H1 (cell line): ENCODE results near the gene ARHGAP22. TPM values are rescaled to one million over a fixed set of nuclear protein-coding genes. Genes with fewer than 3 reads are reported as not detected.

Experiments
- ATF3 ChIP-seq: IDR thresholded peaks from 2 replicates; pipeline ENCODE4 v1.6.1; 2011; ENCODE audit warnings: low read depth, mild to moderate bottlenecking, low read length; ENCODE audit not compliant: insufficient read depth
- GTF2F1 ChIP-seq: IDR thresholded peaks from 2 replicates; pipeline ENCODE4 v1.6.1; 2012; ENCODE audit warnings: low read depth, low read length, improper control_type of control experiment, borderline replicate concordance
- JUND ChIP-seq: IDR thresholded peaks from 2 replicates; pipeline ENCODE4 v1.6.1; 2011; ENCODE audit warnings: mild to moderate bottlenecking, improper control_type of control experiment, low read length
- RFX5 ChIP-seq: IDR thresholded peaks from 2 replicates; pipeline ENCODE4 v1.6.1; 2011; ENCODE audit warnings: low read depth, low read length, improper control_type of control experiment, borderline replicate concordance
- TEAD4 ChIP-seq: IDR thresholded peaks from 2 replicates; pipeline ENCODE4 v1.6.1; 2012; ENCODE audit warnings: low read depth, low read length, inconsistent platforms, mixed read lengths
- polyA plus RNA-seq, 7 experiments: library from polyadenylated mRNA; depleted of rRNA in 3 of 7; stranded (reverse) in 5 of 7; unstranded in 2 of 7; fragments of >200 nt in 5 of 7; fragments of 200-250 nt in 2 of 7; gene quantifications; 1 replicate in 5 of 7; 2 replicates in 1 of 7; 4 replicates in 1 of 7; pipeline versions ENCODE4 v1.2.1 to v1.2.3, GENCODE V29; 2011 to 2013; ENCODE audit warnings: missing spikeins in 2 of 7, mixed read lengths in 2 of 7
- total RNA-seq: library from RNA; stranded (reverse); fragmentation: NEBNext Ultra II Directional; extraction: Animal tissue kit (Norgen Biotek cat#: 25700); gene quantifications from 2 replicates; pipeline ENCODE4 v1.2.1, GENCODE V29; 2021

The ARHGAP22 gene
- total and polyA plus RNA-seq, 2 of the 8 experiments (the other 6 are each of a cell fraction or from before 2014, with no cell fraction given) = 3.6 to 11.2 TPM

GRCh38 chr10:48599830-48600134 is 5.1 kb downstream of the ARHGAP22 start (continued):
- TF ChIP-seq JUND (no peak), GTF2F1 (no peak), ATF3 (no peak), RFX5 (no peak), TEAD4 (no peak)
